ENCODE measurements around the gene RBFOX2.
A peak's percentile ranks its signal among the peaks of the same experiment; 100 is the strongest.
"Not testable (repeated sequence)": the region's sequence is repeated elsewhere in the genome, so short reads cannot be mapped to it uniquely, and the experiment has no call there.

The RBFOX2 gene, protein sequence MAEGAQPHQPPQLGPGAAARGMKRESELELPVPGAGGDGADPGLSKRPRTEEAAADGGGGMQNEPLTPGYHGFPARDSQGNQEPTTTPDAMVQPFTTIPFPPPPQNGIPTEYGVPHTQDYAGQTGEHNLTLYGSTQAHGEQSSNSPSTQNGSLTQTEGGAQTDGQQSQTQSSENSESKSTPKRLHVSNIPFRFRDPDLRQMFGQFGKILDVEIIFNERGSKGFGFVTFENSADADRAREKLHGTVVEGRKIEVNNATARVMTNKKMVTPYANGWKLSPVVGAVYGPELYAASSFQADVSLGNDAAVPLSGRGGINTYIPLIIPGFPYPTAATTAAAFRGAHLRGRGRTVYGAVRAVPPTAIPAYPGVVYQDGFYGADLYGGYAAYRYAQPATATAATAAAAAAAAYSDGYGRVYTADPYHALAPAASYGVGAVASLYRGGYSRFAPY

DNA sequence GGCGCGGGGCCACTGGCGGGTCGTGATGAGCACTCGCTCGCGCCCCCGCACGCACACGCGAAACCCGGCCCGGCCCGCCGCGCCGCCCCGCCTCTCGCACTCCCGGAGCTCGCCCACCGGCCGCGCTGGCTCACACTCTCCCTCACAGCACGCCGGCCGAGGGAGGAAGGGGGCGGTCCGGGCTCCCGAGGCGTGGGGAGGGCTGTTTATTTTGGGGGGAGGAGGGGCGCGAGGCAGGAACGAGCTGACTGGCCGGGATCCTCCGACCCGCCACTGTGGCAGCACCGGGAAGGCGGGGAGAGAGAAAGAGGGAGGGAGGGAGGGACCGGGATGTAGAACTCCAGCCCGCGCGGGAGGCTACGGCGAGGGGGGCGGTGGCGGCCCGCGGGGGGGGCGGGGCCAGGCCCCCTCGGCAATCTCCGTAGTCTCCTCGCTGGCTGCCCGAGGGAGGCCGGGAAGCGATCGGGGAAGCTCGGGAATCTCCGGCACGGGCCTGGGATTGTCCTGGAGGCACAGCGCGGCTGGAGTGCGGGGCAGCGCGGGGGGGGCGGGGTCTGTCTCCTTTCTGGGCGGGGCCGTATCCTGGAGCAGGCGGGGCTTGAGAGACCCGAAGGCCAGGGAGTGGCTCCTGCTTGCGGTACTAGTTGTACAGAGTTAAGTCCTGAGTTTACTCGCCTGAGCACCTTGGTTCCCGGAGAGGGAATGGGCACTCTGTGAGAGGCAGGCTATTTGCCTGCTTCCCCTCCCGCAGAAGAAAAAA is at the start of gene RBFOX2:
TSS of gene RBFOX2 (minus strand) at position 179 of the 760 bp plus-strand sequence. CDS start 399 bp downstream, outside the sequence.
- peak; percentile 75 to 78 (median 75) for DNase-seq (ENCODE audit: low read depth in 3 of 3)

DNA sequence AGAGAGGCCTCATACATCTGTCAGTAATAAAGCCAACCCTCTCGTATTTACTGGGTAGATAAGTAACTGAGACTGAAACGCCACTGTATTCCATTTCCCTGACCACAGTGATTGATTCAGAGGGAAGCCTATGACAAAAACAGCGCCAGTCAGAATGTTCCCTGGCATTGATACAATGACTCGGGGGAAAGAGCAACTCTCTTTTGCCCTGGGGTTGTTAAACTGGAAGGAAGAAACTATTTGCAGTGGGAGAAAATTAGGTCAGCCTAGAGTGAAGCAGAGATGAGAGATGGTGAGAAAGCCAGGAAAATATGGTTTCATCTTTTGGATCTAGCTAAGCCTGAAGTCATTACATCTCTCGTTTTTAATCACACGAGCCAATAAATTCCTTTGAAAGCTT is 48.6 kb upstream of the RBFOX2 start:
- DNase-seq (ENCODE audit: low read depth in 3 of 3) = no peak

DNA sequence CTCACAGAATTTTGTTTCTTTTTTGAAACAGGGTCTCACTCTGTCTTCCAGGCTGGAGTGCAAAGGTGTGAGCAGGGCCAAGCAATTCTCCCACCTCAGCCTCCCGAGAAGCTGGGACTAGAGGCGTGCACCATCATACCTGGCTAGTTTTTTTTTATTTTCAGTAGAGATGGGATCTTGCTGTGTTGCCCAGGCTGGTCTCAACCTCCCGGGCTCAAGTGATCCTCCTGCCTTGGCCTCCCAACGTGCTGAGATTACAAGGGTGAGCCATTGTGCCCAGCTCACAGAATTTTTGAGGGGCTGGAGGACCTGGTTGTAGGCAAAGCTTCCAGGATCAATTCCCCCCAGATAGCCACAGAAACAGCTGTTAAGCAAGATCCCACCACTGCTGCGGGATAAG is 47.1 kb upstream of the RBFOX2 start:
- no peak for DNase-seq (ENCODE audit: low read depth in 3 of 3)

DNA sequence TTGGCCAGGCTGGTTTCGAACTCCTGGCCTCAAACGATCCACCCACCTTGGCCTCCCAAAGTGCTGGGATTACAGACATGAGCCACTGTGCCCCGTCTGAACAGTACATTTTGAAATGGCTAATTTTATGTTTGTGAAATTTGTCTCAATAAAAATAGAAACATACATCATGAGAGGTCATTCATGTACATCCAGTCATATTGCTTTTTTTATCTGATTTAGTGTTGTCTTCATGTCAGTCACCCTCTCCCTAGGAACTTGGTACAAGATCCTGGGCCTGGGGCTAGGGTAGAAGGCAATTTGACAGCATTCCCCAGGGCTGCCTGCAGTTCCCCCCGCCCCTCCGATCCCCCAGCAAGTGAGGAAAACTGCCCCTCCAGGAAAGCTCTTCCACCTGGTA is 46.6 kb upstream of the RBFOX2 start:
- no peak for DNase-seq (ENCODE audit: low read depth in 3 of 3)

DNA sequence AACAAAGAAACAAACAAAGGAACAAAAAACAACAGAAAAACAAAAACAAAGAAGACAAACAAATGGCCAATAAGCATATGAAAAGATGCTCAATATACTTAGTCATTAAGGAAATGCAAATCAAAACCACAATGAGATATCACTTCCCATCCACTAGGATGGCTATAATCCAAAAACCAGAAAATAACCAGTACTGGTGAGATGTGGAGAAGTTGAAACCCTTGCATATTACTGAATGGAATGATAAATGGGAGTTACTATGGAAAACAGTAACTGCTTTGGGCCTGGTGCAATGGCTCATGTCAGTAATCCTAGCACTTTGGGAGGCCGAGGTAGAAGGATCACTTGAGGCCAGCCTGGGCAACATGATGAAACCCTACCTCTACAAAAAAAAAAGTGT is 44.9 kb upstream of the RBFOX2 start:
- DNase-seq (ENCODE audit: low read depth in 3 of 3) = no peak

DNA sequence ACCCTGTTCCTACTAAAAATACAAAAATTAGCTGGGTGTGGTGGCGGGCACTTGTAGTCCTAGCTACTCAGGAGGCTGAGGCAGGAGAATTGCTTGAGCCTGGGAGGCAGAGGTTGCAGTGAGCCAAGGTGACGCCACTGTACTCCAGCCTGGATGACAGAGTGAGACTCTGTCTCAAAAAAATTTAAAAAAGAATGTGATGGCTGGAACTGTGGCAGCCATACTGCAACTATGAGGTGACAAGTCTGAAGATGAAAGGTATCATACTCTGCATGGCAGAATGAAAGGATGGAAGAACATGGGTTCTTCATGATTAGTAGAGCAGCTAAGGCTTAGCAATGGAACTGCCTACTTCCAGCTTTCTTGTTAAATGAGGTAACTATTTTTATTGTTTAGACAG is 42.0 kb upstream of the RBFOX2 start:
- DNase-seq (ENCODE audit: low read depth in 3 of 3) = not testable (repeated sequence)

DNA sequence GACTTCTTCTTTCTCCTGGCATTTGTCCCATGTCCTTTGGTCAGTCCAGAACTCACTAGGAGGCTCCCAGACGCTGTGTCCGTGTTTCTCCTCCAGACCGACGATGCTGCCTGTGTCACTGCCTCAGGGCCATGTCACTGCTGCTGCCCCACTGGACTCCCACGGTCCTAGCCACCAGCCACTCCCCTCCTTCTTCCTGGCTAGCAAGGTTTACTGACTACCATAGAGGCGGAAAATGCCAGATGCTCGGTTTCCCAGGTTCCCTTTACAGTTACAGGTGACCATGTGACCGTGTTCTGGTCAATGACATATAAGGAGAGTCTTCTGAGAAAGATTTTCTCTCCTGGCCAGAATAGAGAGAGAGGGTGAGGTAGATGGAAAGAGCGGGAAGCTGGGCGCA is 40.7 kb upstream of the RBFOX2 start:
- no peak for DNase-seq (ENCODE audit: low read depth in 3 of 3)

DNA sequence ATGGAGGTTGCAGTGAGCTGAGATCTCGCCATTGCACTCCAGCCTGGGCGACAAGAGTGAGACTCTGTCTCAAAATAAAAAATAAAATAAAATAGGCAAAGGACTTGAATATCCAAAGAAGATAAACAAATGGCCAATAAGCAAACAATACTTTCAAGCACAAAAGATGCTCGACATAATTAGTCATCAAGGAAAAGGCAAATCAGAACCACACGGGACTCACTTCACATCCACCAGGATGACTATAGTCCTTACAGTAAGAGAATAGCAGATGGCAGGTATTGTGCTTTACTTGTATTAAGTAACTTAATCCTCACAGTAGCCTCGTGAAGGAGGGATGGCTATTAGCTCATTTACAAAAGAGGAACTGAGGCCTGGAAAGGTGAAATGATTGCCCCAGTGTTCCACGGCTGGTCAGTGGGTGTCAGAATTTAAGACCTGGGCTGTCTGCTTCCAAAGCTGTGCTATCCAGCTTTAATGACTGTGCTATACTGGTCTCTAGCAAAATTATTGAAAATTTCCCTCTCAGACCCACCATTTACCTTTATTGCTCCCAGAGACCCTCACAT is 40.2 kb upstream of the RBFOX2 start:
- DNase-seq (ENCODE audit: low read depth in 3 of 3) = no peak

DNA sequence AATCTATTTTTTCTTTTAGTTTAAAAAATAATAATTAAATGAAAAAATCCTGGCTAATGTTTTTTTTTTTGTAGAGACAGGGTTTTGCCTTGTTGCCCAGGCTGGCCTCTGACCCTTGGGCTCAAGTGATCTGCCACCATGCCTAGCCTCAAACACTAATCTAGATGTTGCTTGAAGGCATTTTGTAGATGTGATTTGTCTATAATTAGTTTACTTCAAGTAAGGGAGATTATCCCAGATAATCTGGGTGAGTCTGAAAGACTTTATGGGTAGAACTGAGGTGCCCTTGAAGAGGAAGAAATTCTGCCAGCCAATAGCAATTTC is 38.6 kb upstream of the RBFOX2 start:
- no peak for DNase-seq (ENCODE audit: low read depth in 3 of 3)

DNA sequence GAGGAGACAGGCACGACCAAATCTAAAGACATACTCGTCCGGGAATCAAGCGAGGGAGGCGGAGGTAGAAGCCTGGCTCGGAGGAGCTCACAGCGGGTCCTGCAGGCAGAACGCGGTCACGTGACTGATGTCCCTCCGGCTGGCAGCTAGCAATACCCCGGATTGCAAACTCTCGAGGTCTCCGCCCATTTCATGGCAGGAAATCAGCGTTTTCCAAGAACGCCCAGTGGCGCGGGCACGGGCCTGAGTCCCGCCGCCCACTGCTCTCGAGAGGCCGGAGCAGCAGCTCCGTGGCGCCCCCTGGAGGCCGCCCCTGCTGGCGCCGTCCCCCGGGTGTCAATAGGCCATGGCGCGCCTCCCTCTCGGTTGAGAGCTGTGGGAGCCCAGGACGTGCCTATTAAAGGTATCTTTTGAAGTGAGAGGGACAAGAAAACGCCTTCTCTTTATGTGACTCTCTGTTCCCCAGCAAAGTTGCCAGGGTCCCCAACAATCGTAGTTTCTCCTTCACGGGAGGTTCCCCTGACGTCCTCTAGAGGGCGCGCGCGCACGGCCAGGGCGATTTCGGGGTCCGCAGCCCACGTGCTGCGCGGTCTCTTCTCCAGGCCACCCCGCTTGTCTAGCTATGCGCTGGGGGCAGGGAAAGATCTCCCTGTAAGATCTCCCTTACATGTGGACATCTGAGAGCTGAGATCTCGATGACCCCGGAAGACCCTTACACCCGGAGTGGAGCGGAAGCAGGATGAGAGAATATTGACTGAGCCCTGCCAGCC is 37.3 kb upstream of the RBFOX2 start:
- peak; percentile 57 to 68 (median 57) for DNase-seq (ENCODE audit: low read depth in 3 of 3)

DNA sequence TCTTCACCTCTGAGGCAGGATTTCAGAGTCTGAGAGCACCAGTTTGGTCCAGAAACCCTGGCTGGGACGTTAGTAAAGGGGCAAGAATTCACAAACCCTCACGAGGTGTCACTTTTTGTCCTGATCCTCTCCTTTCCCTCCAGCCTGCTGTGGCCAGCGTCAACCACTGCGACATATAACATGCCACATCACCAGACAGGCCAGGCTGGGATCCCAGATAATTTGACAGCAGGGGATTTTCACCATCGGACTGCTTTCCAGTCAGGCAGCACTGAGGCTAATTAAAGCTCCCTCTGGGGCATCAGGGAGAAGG is 36.8 kb upstream of the RBFOX2 start:
- DNase-seq (ENCODE audit: low read depth in 3 of 3) = no peak

DNA sequence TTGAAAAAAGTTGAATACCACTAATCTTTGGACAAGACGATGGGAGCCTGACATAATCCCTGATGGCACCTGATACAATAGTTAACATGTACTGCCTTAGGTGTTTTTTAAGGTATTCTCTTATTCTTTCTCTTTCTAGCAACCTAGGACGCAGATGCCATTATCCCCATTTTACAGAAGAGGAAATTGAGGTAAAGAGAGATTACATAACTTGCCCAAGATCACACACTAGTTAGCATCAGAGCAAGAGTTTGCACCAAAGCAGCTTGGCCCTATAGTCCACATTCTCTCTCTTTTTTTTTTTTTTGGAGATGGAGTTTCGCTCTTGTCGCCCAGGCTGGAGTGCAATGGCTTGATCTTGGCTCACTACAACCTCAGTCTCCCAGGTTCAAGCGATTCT is 35.7 kb upstream of the RBFOX2 start:
- DNase-seq (ENCODE audit: low read depth in 3 of 3) = no peak

DNA sequence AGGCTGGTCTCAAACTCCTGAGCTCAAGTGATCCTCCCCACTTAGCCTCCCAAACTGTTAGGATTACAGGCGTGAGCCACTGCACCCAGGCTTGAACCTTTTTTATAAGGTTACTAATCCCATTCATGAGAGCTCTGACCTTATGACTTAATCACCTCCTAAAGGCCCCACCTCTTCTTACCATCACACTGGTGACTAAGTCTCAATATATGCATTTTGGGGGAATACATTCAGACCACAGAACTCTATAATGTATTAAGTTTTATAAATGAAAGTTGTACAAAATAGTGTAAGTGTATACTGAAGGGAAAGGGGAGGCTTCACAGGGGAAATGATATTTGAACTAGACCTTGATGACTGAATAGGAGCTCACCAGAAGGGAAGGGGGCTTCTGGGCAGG is 28.4 kb upstream of the RBFOX2 start:
- DNase-seq (ENCODE audit: low read depth in 3 of 3) = no peak

DNA sequence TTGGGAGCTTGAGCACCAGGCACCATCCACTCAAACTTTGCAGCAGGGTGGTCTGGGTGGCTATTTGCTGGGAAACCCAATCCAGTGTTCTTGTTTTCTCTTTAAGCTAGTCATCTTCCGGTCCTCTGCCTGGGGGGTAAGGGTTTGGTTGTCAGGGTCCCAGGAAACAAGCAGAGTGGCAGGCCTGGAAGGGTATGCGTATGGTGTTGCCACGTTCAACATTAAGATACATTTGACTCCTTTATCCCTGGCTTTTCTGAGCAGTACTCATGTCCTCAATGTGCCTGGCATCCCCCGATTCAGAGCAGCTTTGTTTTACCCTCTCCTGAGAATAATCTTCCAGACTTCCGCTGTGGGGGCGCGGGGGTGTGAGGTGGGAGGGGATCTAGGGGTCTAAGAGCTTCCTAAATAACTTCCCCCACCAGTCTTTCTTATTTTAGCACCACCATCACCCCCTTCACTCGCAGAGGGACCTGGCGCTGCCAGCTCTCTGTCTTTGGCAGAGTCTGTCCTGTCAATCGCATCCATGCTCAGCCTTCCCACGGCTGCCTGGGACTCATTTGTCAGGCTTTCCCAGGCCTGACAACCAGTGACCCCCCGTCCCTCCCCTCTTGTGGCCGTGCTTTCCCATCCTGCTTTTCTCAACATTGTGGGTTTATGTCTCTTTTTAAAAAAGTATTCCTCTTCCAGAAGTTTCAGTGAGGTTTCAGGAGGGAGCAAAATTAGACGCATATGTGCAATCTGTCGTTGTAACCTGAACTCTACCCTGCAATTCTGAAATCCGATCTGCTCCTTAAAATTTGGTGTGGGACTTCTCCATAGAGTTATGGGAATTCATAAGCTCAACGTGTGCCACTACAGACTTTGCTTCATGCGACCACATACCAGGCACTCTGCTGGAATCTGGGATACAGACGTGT is 27.0 kb upstream of the RBFOX2 start:
- DNase-seq (ENCODE audit: low read depth in 3 of 3) = no peak

DNA sequence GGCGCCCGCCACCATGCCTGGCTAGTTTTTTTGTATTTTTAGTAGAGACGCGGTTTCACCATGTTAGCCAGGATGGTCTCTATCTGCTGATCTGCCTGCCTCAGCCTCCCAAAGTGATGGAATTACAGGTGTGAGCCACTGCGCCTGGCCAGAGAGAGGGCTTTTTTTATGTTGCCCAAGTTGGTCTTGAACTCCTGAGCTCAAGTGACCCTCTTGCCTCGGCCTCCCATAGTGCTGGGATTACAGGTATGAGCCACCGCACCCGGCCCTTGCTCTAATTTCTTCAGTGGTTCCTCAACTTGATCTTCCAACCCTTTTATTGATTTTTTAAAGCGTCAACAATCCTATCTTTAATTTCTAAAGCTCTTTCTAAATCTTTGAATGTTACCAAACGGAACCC is 25.8 kb upstream of the RBFOX2 start:
- not testable (repeated sequence) for DNase-seq (ENCODE audit: low read depth in 3 of 3)

DNA sequence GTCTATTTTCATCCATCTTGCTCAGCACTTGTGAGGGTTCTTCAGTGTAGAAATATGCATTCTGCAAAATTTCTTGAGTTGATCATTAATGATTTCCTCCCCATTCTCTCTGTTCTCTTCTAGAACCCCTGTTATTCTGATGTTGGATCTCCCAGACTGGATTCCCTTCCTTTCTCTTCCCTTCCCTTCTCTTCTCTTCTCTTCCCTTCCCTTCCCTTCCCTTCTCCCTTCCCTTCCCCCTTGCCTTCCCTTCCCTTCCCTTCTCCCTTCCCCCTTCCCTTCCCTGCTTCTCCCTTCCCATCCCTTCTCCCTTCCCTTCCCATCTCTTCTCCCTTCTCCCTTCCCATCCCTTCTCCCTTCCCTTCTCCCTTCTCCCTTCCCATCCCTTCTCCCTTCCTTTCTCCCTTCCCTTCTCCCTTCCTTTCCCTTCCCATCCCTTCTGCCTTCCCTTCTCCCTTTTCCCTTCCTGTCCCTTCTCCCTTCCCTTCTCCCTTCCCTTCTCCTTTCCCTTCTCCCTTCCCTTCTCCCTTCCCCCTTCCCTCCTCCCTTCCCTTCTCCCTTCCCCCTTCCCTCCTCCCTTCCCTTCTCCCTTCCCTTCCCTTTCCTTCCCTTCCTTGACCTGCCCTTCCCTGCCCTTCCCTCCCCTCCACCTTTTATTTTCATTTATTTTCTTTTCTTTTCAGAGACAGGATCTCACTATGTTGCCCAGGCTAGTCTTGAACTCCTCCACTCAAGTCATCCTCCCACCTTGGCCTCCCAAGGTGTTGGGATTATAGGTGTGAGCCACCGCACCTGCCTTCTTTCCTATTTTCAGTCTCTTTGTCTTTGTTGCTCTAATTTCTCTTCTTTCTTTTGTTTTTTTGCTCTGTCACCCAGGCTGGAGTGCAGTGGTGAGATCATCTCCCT is 24.9 kb upstream of the RBFOX2 start:
- no peak for DNase-seq (ENCODE audit: low read depth in 3 of 3)

DNA sequence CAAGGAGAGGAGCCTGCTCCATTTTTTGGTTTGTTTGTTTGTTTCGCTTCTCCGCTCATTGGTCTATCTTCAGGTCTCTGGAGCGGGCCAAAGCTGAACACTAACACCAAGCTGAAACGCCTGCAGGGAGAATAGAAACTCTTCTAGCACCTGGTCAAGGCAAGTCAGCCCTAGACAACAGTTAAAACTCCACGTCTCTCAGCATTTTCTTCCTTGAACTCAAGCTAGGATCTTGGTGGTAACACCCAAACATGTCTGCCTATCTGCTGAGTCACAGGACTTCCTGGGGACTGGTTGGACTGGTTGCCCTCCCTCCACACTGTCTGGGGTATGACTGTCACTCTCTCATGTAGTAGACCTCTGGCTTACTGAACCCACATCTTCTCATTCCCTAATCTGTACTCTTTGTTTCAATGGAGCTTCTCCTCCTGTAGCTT is 23.9 kb upstream of the RBFOX2 start:
- peak in 1 of 3 donors; percentile 14 for DNase-seq (ENCODE audit: low read depth in 3 of 3)

DNA sequence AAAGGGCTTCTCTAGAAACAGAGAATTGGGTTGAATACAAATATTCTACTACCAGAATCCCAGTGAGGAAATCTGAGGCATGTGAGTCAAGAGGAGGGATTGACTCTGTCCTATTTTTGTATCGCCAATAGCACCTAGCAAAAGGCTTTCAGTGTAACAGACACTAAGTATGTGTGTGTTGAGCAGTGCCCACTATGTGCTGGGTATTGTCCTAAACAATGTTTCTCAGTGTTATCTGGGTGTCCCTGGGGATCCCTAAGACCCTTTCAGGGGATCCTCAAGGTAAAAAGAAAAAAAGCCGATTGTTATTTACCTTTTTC is 21.0 kb upstream of the RBFOX2 start:
- no peak for DNase-seq (ENCODE audit: low read depth in 3 of 3)

DNA sequence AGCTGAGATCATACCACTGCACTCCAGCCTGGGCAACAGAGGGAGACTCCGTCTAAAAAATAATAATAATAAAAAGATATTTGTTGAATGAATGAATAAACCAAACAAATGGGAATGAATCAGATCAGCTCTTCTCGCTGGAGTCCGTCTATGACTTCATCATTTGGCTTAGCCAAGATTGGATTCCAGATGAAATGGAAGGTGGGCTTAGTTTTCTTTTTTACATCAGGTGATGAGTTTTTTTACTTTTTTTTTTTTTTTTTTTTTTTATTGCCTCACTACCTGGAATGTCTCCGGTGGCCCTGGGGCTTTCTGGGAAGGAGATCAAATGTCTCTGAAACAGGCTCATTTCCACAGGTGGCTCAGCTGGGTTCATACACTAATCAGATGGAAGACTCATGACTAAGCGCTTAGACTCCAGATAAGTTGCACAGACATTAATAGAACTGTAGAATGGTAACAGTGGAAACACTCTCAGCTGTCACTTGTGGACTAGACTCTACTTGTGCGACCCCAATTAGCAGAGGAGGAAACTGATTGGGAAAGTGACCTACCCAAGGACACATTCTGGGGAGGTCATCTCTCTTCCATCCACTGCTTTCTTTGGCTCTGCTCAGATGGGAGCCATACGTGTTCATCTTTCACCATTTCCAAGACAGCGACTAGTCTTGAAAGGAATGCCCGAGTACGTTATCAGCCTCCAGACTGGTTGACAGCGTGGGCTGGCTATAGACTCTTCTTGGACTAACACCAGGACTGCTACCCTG is 20.5 kb upstream of the RBFOX2 start:
- no peak for DNase-seq (ENCODE audit: low read depth in 3 of 3)
